Astrocyte (in vitro differentiated cells and primary cell): ENCODE results near the gene FILIP1L. TPM values are rescaled to one million over a fixed set of nuclear protein-coding genes. Genes with fewer than 3 reads are reported as not detected.

Experiments used
- DNase-seq: peaks from one replicate; pipeline ENCODE4 v3.0.0-alpha.2; 2010; ENCODE audit warnings: low read depth
- FAIRE-seq: peaks from 2 replicates; lab custom pipeline; 2011; peaks lifted over from hg19 to GRCh38; lab: Jason Lieb, UNC
- H2AFZ ChIP-seq: 2 replicates; pipeline ENCODE4 v1.6.0; 2012; ENCODE audit warnings: low read depth, low read length, inconsistent platforms
- H3K27ac ChIP-seq: 2 replicates; pipeline ENCODE4 v1.5.1; 2011; ENCODE audit warnings: low read depth, low read length, inconsistent platforms
- H3K27me3 ChIP-seq: 2 replicates; pipeline ENCODE4 v1.6.0; 2011; ENCODE audit warnings: low read length, inconsistent platforms; ENCODE audit not compliant: insufficient read depth
- H3K36me3 ChIP-seq: 2 replicates; pipeline ENCODE4 v1.5.1; 2011; ENCODE audit warnings: low read length, inconsistent platforms; ENCODE audit not compliant: insufficient read depth
- H3K4me1 ChIP-seq: 2 replicates; pipeline ENCODE4 v1.5.1; 2011; ENCODE audit warnings: low read length, inconsistent platforms; ENCODE audit not compliant: insufficient read depth
- H3K4me2 ChIP-seq: 2 replicates; pipeline ENCODE4 v1.6.0; 2012; ENCODE audit warnings: low read length, inconsistent platforms
- H3K4me3 ChIP-seq: 2 replicates; pipeline ENCODE4 v1.5.1; 2011; ENCODE audit warnings: low read depth, mild to moderate bottlenecking, low read length, inconsistent platforms; ENCODE audit not compliant: insufficient read depth
- H3K79me2 ChIP-seq: 2 replicates; pipeline ENCODE4 v1.6.0; 2012; ENCODE audit warnings: mild to moderate bottlenecking, low read length, inconsistent platforms; ENCODE audit not compliant: insufficient read depth
- H3K9ac ChIP-seq: 2 replicates; pipeline ENCODE4 v1.6.0; 2012; ENCODE audit warnings: mild to moderate bottlenecking, low read length, inconsistent platforms
- H3K9me3 ChIP-seq: 2 replicates; pipeline ENCODE4 v1.5.1; 2012; ENCODE audit warnings: low read depth, mild to moderate bottlenecking, low read length, inconsistent platforms; ENCODE audit not compliant: insufficient read depth
- H4K20me1 ChIP-seq: 2 replicates; pipeline ENCODE4 v1.6.0; 2012; ENCODE audit warnings: low read length, inconsistent platforms; ENCODE audit not compliant: insufficient read depth
- H3K27ac Mint-ChIP-seq: one replicate; pipeline ENCODE4 v1.8.0; 2021; ENCODE audit warnings: mild to moderate bottlenecking, mixed read lengths; ENCODE audit not compliant: unreplicated experiment
- H3K27me3 Mint-ChIP-seq: one replicate; pipeline ENCODE4 v1.8.0; 2021; ENCODE audit warnings: low read depth, mixed read lengths; ENCODE audit not compliant: unreplicated experiment
- H3K36me3 Mint-ChIP-seq: one replicate; pipeline ENCODE4 v1.8.0; 2021; ENCODE audit warnings: low read depth, mixed read lengths; ENCODE audit not compliant: unreplicated experiment
- H3K4me1 Mint-ChIP-seq: one replicate; pipeline ENCODE4 v1.8.0; 2021; ENCODE audit warnings: low read depth, mixed read lengths; ENCODE audit not compliant: unreplicated experiment
- H3K4me3 Mint-ChIP-seq: one replicate; pipeline ENCODE4 v1.8.0; 2021; ENCODE audit warnings: mild to moderate bottlenecking, moderate library complexity, mixed read lengths; ENCODE audit not compliant: unreplicated experiment
- H3K9me3 Mint-ChIP-seq: one replicate; pipeline ENCODE4 v1.8.0; 2021; ENCODE audit warnings: mild to moderate bottlenecking, mixed read lengths; ENCODE audit not compliant: unreplicated experiment
- EZH2 ChIP-seq: IDR thresholded peaks from 2 replicates; pipeline ENCODE4 v1.6.1; 2012; ENCODE audit warnings: mild to moderate bottlenecking, low read length, inconsistent platforms; ENCODE audit not compliant: insufficient read depth
- total RNA-seq: library from RNA; stranded (reverse); gene quantifications from 2 replicates; pipeline ENCODE4 v1.2.1, GENCODE V29; 2021
- TF ChIP-seq, protein P1 (sequence below): IDR thresholded peaks from 2 replicates; pipeline ENCODE4 v1.5.1; 2011; ENCODE audit warnings: low read depth, mild to moderate bottlenecking, inconsistent platforms, low read length, moderate library complexity; ENCODE audit not compliant: insufficient read depth

The FILIP1L gene
- total RNA-seq, 1 donor from 2014 or later: 209 TPM

DNA sequence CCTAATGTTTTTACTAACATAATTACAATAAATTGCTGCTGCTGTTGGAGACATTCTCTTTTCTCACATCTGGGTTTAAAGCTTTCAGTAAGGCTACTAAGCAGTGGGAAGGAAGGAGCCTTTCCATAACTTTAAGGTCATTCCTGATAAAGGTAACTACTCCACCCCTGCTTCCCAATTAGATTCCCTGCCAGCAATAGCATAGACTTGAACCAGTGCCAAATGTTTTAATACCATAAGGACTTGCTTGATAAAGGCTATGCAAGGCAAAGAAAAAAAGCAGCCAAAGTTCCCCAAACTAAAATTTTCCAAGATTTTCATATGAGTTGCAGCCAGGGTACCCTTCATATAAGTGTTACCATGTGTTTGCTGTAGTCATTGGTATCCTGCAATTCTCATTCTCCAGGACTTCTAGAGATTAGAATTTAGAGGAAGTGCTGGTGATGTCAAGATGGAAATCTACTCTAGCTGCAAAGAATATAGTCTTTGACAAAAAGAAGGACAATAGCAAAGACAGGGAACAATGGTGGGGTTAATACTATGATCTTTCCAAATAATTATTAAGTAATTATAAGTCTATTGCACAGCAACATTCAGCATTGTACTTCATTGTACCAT is 106.1 kb downstream of the FILIP1L start:
- Histone ChIP-seq H4K20me1 (no peaks in the 10 kb centered on the region), H2AFZ (no peak overlapping the region), H3K9ac (no peak overlapping the region), H3K27ac (no peak overlapping the region), H3K4me2 (no peak overlapping the region), H3K9me3 (no peaks in the 10 kb centered on the region), H3K27me3 (no peaks in the 10 kb centered on the region), H3K36me3 (no peaks in the 10 kb centered on the region), H3K4me3 (no peak overlapping the region), H3K4me1 (peaks cover 15% of the 10 kb centered on the region), H3K79me2 (no peaks in the 10 kb centered on the region)
- Mint-ChIP-seq H3K27ac (no peak overlapping the region), H3K4me3 (no peak overlapping the region), H3K4me1 (peaks cover 48% of the 10 kb centered on the region), H3K27me3 (no peaks in the 10 kb centered on the region), H3K36me3 (no peaks in the 10 kb centered on the region), H3K9me3 (no peaks in the 10 kb centered on the region)
- FAIRE-seq: no peak
- DNase-seq: no peak
- no peak for TF ChIP-seq EZH2
- TF ChIP-seq, protein P1, sequence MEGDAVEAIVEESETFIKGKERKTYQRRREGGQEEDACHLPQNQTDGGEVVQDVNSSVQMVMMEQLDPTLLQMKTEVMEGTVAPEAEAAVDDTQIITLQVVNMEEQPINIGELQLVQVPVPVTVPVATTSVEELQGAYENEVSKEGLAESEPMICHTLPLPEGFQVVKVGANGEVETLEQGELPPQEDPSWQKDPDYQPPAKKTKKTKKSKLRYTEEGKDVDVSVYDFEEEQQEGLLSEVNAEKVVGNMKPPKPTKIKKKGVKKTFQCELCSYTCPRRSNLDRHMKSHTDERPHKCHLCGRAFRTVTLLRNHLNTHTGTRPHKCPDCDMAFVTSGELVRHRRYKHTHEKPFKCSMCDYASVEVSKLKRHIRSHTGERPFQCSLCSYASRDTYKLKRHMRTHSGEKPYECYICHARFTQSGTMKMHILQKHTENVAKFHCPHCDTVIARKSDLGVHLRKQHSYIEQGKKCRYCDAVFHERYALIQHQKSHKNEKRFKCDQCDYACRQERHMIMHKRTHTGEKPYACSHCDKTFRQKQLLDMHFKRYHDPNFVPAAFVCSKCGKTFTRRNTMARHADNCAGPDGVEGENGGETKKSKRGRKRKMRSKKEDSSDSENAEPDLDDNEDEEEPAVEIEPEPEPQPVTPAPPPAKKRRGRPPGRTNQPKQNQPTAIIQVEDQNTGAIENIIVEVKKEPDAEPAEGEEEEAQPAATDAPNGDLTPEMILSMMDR: no peak

DNA sequence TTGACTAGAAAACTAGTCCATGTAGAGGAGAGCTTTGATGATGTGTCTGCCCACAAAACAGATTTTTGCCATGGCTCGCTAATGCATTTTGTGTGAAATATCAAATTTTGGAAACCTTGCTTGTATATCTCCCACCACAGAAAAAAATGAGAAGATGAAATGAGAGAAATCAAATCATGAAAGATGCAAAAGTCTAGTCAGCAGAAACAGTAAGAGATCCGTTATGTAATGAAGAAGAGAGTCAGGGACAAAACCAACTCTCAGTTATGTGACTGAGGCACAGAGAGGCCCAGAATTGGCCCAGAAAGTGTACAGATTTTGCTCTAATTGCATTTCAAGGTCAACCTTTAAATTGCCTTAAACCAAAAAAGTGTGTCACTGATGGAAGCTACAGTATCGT is 107.0 kb downstream of the FILIP1L start:
- Mint-ChIP-seq H3K27me3 (no peaks in the 10 kb centered on the region), H3K4me1 (peaks cover 55% of the 10 kb centered on the region), H3K9me3 (no peaks in the 10 kb centered on the region), H3K36me3 (no peaks in the 10 kb centered on the region), H3K27ac (peak overlapping the region; percentile 1), H3K4me3 (no peak overlapping the region)
- H3K4me1 ChIP-seq: peaks cover 23% of the 10 kb centered on the region
- H3K79me2 ChIP-seq: no peaks in the 10 kb centered on the region
- TF ChIP-seq, protein P1: no peak
- no peak for TF ChIP-seq EZH2
- no peak overlapping the region for H3K4me2 ChIP-seq
- H3K9ac ChIP-seq: no peak overlapping the region
- no peaks in the 10 kb centered on the region for H3K36me3 ChIP-seq
- H3K4me3 ChIP-seq: no peak overlapping the region
- FAIRE-seq (peak; percentile 52), DNase-seq (no peak)
- no peak overlapping the region for H2AFZ ChIP-seq
- no peaks in the 10 kb centered on the region for H3K27me3 ChIP-seq
- H3K9me3 ChIP-seq: no peaks in the 10 kb centered on the region
- H4K20me1 ChIP-seq: no peaks in the 10 kb centered on the region
- H3K27ac ChIP-seq: no peak overlapping the region

DNA sequence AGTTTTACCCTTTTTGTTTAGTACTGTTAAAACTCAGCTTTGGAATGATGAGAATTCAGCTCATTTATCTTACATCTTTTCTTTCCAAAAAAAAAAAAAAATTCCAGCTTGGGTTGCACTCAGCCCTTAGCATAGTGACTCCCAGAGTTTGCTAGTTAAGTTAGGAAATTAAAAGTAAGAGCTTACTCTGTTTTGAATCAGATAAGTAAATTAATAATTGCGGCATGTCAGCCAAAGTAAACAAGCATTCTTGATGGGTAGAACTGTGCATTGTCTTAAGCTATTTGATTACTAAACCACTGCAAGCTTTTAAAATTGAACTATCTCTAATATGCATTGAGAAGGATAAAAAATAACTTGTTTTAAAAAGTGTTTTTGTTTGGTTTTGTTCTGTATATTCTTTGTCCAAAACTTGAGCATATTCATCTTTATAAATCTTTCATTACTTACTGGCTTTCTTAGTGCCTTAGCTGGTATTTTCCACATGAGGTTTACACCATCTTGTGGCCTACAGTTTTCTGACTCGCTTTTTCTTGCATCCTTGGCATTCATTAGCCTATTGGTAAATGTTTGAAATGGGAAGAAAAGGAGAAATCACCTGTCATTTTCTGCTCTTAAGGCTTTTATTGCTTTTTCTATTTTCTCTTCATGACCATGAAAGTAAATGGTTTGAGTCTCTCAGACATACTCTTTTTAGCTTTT is 107.6 kb downstream of the FILIP1L start:
- Histone ChIP-seq H3K9ac (no peak overlapping the region), H3K27me3 (no peaks in the 10 kb centered on the region), H3K36me3 (no peaks in the 10 kb centered on the region), H3K27ac (peak overlapping the region; percentile 6), H4K20me1 (no peaks in the 10 kb centered on the region), H3K9me3 (no peaks in the 10 kb centered on the region), H3K79me2 (no peaks in the 10 kb centered on the region), H3K4me3 (no peak overlapping the region), H2AFZ (no peak overlapping the region), H3K4me2 (peak overlapping the region; percentile 1), H3K4me1 (peaks cover 29% of the 10 kb centered on the region)
- Mint-ChIP-seq H3K36me3 (no peaks in the 10 kb centered on the region), H3K4me3 (no peak overlapping the region), H3K9me3 (no peaks in the 10 kb centered on the region), H3K27me3 (no peaks in the 10 kb centered on the region), H3K4me1 (peaks cover 61% of the 10 kb centered on the region), H3K27ac (peak overlapping the region; percentile 1)
- TF ChIP-seq, protein P1: no peak
- no peak for TF ChIP-seq EZH2
- no peak for FAIRE-seq
- DNase-seq: peak; percentile 62
